Tibial nerve (tissue), 4 donors: ENCODE measurements around the gene NUP62. TPM values are rescaled to one million over a fixed set of nuclear protein-coding genes. Genes with fewer than 3 reads are reported as not detected.

Source experiments
- DNase-seq, 2 donors: peaks; one replicate each; pipeline ENCODE4 v3.0.0-alpha.2; 2019; ENCODE audit warnings: low spot score in 2 of 2
- H3K27ac ChIP-seq, 4 donors: fragments of 200-600 bp; sonication (generic) in 3 of 4; one replicate each; pipeline ENCODE4 v1.5.1; 2017 to 2019; ENCODE audit warnings: mild to moderate bottlenecking in 1 of 4
- H3K27me3 ChIP-seq, 2 donors: fragments of 200-600 bp; sonication (generic) in 1 of 2; one replicate each; pipeline versions ENCODE4 v1.5.1 to v1.6.0; 2017 to 2019
- H3K36me3 ChIP-seq, 3 donors: fragments of 200-600 bp; sonication (generic); one replicate each; pipeline ENCODE4 v1.5.1; 2018 to 2019
- H3K4me1 ChIP-seq, 4 donors: fragments of 200-600 bp; sonication (generic) in 3 of 4; one replicate each; pipeline ENCODE4 v1.5.1; 2017 to 2019
- H3K4me3 ChIP-seq, 4 donors: fragments of 200-600 bp; sonication (generic) in 3 of 4; one replicate each; pipeline ENCODE4 v1.5.1; 2017 to 2019; ENCODE audit warnings: mild to moderate bottlenecking in 1 of 4, moderate library complexity in 1 of 4
- H3K9me3 ChIP-seq, 4 donors: fragments of 200-600 bp; sonication (generic) in 3 of 4; one replicate each; pipeline ENCODE4 v1.5.1; 2017 to 2019
- EP300 ChIP-seq, 2 donors: sonication (generic); formaldehyde crosslinking; IDR thresholded peaks; one replicate each; pipeline ENCODE4 v1.6.1; 2017; ENCODE audit warnings: antibody characterized with exemption in 2 of 2, mild to moderate bottlenecking in 1 of 2
- POLR2A ChIP-seq, 2 donors: fragments of 450-650 bp; IDR thresholded peaks; one replicate each; pipeline ENCODE4 v1.6.1; 2017; ENCODE audit warnings: antibody characterized with exemption in 2 of 2, mild to moderate bottlenecking in 2 of 2, moderate library complexity in 2 of 2
- WGBS, 2 donors: methylation state at CpG; one replicate each; pipeline ENCODE4 v1.1.5; 2018; 5-methylcytosine and 5-hydroxymethylcytosine counted together
- total RNA-seq, 4 donors: library from RNA; depleted of rRNA; stranded (reverse); fragments of >200 nt; gene quantifications; one replicate each; pipeline ENCODE4 v1.1.0, GENCODE V29; 2016
- TF ChIP-seq, protein P1 (sequence below), 5 experiments: fragments of 200-600 bp in 3 of 5; fragments of 450-650 bp in 2 of 5; sonication (generic) in 3 of 5; IDR thresholded peaks; one replicate each; pipeline ENCODE4 v1.5.1; 2016 to 2019; ENCODE audit warnings: antibody characterized with exemption in 5 of 5, mild to moderate bottlenecking in 3 of 5, moderate library complexity in 2 of 5

The NUP62 gene
- total RNA-seq, 4 donors from 2014 or later: 32.8 to 43.5 (median 38.7) TPM

- WGBS, 2 donors: 97 to 99% methylated on average over 5 of the region's 5 CpGs
- peaks cover 0 to 5% (median 0%) of the 10 kb centered on the region in 4 donors for H3K9me3 ChIP-seq
- H3K4me3 ChIP-seq: no peak overlapping the region
- no peak for DNase-seq
- H3K4me1 ChIP-seq: peaks cover 0 to 25% (median 9%) of the 10 kb centered on the region in 4 donors
- peaks cover 21 to 94% (median 45%) of the 10 kb centered on the region in 3 donors for H3K36me3 ChIP-seq
- TF ChIP-seq, protein P1, sequence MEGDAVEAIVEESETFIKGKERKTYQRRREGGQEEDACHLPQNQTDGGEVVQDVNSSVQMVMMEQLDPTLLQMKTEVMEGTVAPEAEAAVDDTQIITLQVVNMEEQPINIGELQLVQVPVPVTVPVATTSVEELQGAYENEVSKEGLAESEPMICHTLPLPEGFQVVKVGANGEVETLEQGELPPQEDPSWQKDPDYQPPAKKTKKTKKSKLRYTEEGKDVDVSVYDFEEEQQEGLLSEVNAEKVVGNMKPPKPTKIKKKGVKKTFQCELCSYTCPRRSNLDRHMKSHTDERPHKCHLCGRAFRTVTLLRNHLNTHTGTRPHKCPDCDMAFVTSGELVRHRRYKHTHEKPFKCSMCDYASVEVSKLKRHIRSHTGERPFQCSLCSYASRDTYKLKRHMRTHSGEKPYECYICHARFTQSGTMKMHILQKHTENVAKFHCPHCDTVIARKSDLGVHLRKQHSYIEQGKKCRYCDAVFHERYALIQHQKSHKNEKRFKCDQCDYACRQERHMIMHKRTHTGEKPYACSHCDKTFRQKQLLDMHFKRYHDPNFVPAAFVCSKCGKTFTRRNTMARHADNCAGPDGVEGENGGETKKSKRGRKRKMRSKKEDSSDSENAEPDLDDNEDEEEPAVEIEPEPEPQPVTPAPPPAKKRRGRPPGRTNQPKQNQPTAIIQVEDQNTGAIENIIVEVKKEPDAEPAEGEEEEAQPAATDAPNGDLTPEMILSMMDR (IDR thresholded peaks at IDR 0.05): no peak
- no peak for TF ChIP-seq EP300 (IDR thresholded peaks at IDR 0.05)
- no peak for TF ChIP-seq POLR2A (IDR thresholded peaks at IDR 0.05)
- H3K27me3 ChIP-seq: no peaks in the 10 kb centered on the region
- H3K27ac ChIP-seq: no peak overlapping the region
These were observed 46.2 kb downstream of the NUP62 start for GRCh38 chr19:49883094-49883493.

DNA sequence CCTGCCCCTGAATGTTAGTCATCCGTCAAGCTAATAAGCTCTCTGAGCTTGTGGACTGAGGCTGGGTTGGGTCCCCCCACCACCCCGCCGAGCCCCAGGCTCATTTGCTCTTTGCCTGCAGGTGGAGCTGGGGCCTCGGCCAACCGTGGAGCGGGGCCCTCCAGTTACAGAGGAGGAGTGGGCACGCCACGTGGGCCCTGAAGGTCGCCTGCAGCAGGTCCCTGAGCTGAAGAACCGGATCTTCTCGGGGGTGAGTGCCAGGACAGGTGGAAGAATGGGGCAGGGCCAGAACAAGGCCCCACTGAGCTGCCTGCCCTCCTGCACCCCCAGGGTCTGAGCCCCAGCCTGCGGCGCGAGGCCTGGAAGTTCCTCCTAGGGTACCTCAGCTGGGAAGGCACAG is 46.7 kb downstream of the NUP62 start:
- WGBS, 2 donors: 96% methylated on average over 14 of the region's 14 CpGs
- no peak overlapping the region for H3K4me3 ChIP-seq
- H3K27me3 ChIP-seq: no peaks in the 10 kb centered on the region
- DNase-seq: no peak
- H3K27ac ChIP-seq: no peak overlapping the region
- H3K36me3 ChIP-seq: peaks cover 21 to 89% (median 45%) of the 10 kb centered on the region in 3 donors
- H3K9me3 ChIP-seq: peaks cover 0 to 5% (median 0%) of the 10 kb centered on the region in 4 donors
- TF ChIP-seq, protein P1 (IDR thresholded peaks at IDR 0.05): no peak
- TF ChIP-seq POLR2A (IDR thresholded peaks at IDR 0.05): no peak
- TF ChIP-seq EP300 (IDR thresholded peaks at IDR 0.05): no peak
- H3K4me1 ChIP-seq: peaks cover 0 to 25% (median 9%) of the 10 kb centered on the region in 4 donors

DNA sequence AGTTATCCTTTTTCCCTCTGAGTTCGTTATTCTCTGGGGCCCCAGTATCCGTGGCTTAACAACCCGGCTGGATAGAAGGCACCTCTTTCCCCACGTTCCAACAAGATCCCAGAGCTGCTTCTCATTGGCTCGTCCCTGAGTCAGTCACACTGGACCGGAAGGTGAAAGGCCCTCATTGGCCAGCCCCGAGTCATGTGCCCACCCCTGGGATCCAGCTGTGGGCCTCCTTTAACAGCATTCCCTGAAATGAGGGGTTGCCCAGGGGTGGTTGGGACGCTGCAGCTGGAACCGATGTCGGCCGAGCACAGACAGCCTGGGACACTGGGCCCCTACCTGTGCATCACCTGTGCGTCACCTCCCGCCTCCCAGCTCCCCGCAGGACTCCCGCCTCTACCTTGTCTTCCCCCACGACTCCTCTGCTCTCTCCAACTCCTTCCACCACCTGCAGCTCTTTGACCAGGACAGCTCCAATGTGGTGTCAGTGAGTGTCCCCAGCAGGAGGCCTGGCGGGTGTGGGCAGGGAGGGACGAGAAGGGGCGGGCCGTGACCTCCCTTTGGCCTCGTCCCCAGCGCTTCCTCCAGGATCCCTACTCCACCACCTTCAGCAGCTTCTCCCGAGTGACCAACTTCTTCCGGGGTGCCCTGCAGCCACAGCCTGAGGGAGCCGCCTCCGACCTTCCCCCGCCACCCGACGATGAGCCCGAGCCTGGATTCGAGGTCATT is 47.5 kb downstream of the NUP62 start:
- TF ChIP-seq, protein P1 (IDR thresholded peaks at IDR 0.05): no peak
- TF ChIP-seq EP300 (IDR thresholded peaks at IDR 0.05): no peak
- TF ChIP-seq POLR2A (IDR thresholded peaks at IDR 0.05): no peak
- Histone ChIP-seq H3K4me3 (no peak overlapping the region), H3K9me3 (peaks cover 0 to 5% (median 0%) of the 10 kb centered on the region in 4 donors), H3K27ac (no peak overlapping the region), H3K27me3 (no peaks in the 10 kb centered on the region), H3K36me3 (peaks cover 21 to 81% (median 45%) of the 10 kb centered on the region in 3 donors), H3K4me1 (peaks cover 0 to 25% (median 9%) of the 10 kb centered on the region in 4 donors)
- WGBS, 2 donors: 88% methylated on average over 29 to 31 of the region's 31 CpGs
- DNase-seq: no peak

- Histone ChIP-seq H3K27ac (no peak overlapping the region), H3K9me3 (peaks cover 0 to 5% (median 0%) of the 10 kb centered on the region in 4 donors), H3K27me3 (no peaks in the 10 kb centered on the region), H3K36me3 (peaks cover 21 to 75% (median 45%) of the 10 kb centered on the region in 3 donors), H3K4me3 (no peak overlapping the region), H3K4me1 (peaks cover 0 to 25% (median 9%) of the 10 kb centered on the region in 4 donors)
- WGBS, 2 donors: 92 to 96% methylated on average over 14 to 17 of the region's 17 CpGs
- DNase-seq: no peak
- TF ChIP-seq EP300 (IDR thresholded peaks at IDR 0.05) (no peak), POLR2A (IDR thresholded peaks at IDR 0.05) (no peak)
- TF ChIP-seq, protein P1 (IDR thresholded peaks at IDR 0.05): no peak
These were observed 48.1 kb downstream of the NUP62 start for GRCh38 chr19:49881186-49881585.

DNA sequence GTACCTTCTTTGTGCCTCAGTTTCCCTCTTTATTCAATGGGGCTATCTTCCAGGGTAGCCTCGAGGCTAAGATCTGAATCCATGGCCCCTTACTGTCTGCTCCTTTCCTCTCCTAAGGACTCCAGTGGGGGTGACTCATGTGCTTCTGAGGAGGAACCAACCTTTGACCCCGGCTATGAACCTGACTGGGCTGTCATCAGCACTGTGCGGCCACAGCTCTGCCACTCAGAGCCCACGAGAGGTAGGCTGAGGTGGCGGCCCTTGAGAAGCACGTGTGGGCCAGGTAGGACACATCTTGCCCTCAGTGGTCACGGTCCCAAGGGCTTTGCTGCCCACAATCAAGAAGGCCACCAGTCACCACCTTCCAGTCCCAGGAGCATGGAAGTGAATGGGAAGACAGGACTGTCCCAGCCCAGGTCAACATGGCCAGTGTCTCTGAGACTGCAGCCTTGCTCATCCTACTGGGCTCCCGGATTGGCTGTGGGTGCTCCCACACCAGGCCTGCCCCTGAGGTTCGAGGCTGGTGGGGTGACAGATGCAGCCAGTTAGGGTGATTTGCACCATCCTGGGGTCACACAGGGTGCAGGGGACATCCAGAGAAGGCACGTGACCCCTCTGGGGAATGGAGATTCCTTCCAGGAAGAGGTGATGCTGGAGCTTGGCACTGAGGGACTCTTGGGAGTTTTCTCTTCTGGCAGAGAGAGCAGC is 49.0 kb downstream of the NUP62 start:
- TF ChIP-seq POLR2A (IDR thresholded peaks at IDR 0.05) (no peak), EP300 (IDR thresholded peaks at IDR 0.05) (no peak)
- TF ChIP-seq, protein P1 (IDR thresholded peaks at IDR 0.05): no peak
- Histone ChIP-seq H3K9me3 (peaks cover 0 to 5% (median 0%) of the 10 kb centered on the region in 4 donors), H3K27me3 (no peaks in the 10 kb centered on the region), H3K4me1 (peaks cover 0 to 29% (median 12%) of the 10 kb centered on the region in 4 donors), H3K4me3 (no peak overlapping the region), H3K36me3 (peaks cover 21 to 66% (median 45%) of the 10 kb centered on the region in 3 donors), H3K27ac (no peak overlapping the region)
- DNase-seq: no peak
- 84 to 92% methylated on average over 9 of the region's 10 CpGs for WGBS, 2 donors
